Activated gamma-delta T cell treated with anti-CD3 and anti-CD28 coated beads, Interleukin-2, amount 50 U/mL, for 16 hours (primary cell): Measurements from ENCODE around the gene S100A1.
"Not testable (repeated sequence)": the region's sequence is repeated elsewhere in the genome, so short reads cannot be mapped to it uniquely, and the experiment has no call there.

ENCODE experiments used
- DNase-seq: peaks from one replicate; pipeline ENCODE4 v3.0.0-alpha.2; 2020; ENCODE audit warnings: low read depth

S100A1 gene

GRCh38 chr1:153631047-153632022 lies 3.1 kb downstream of the S100A1 start:
- DNase-seq = no peak

- no peak for DNase-seq
Measured at GRCh38 chr1:153633161-153633753, 5.0 kb downstream of the S100A1 start.

GRCh38 chr1:153633754-153634665 lies 5.8 kb downstream of the S100A1 start, which contains the start of gene CHTOP:
TSS of gene CHTOP (plus strand) at chr1:153634066. CDS start at chr1:153636589, 2,523 bp downstream.
- peak; percentile 92 for DNase-seq

- no peak for DNase-seq
Measured at GRCh38 chr1:153635872-153636271, 7.6 kb downstream of the S100A1 start.

GRCh38 chr1:153636312-153636711 lies 8.1 kb downstream of the S100A1 start:
- no peak for DNase-seq

GRCh38 chr1:153638261-153638660 lies 10.0 kb downstream of the S100A1 start:
- DNase-seq = no peak

- DNase-seq = no peak
Measured at GRCh38 chr1:153639280-153639679, 11.0 kb downstream of the S100A1 start.

- not testable (repeated sequence) for DNase-seq
Measured at GRCh38 chr1:153640213-153640612, 12.0 kb downstream of the S100A1 start.

- no peak for DNase-seq
Measured at GRCh38 chr1:153640861-153641260, 12.6 kb downstream of the S100A1 start.

- no peak for DNase-seq
Measured at GRCh38 chr1:153642161-153642560, 13.9 kb downstream of the S100A1 start.

- DNase-seq = no peak
Measured at GRCh38 chr1:153643100-153643499, 14.9 kb downstream of the S100A1 start.

- DNase-seq = no peak
Measured at GRCh38 chr1:153643816-153644215, 15.6 kb downstream of the S100A1 start.

- DNase-seq = no peak
Measured at GRCh38 chr1:153646672-153647345, 18.6 kb downstream of the S100A1 start.

- DNase-seq = no peak
Measured at GRCh38 chr1:153647346-153647714, 19.1 kb downstream of the S100A1 start.

- DNase-seq = no peak
Measured at GRCh38 chr1:153648000-153648643, 19.9 kb downstream of the S100A1 start.

- DNase-seq = no peak
Measured at GRCh38 chr1:153649137-153649862, 21.1 kb downstream of the S100A1 start.

GRCh38 chr1:153649863-153650235 lies 21.6 kb downstream of the S100A1 start:
- DNase-seq = no peak

GRCh38 chr1:153651771-153652170 lies 23.5 kb downstream of the S100A1 start:
- no peak for DNase-seq

- DNase-seq = no peak
Measured at GRCh38 chr1:153652805-153653500, 24.7 kb downstream of the S100A1 start.

- DNase-seq = no peak
Measured at GRCh38 chr1:153655333-153655732, 27.1 kb downstream of the S100A1 start.
